Activated naive CD8-positive, alpha-beta T cell treated with anti-CD3 and anti-CD28 coated beads, Interleukin-2, amount 10 ng/mL, durations not matched to agents 7 days and 5 days (primary cell): ENCODE measurements around the gene FAM72A. TPM values are rescaled to one million over a fixed set of nuclear protein-coding genes. Genes with fewer than 3 reads are reported as not detected.
A peak's percentile ranks its signal among the peaks of the same experiment; 100 is the strongest.
"Not testable (repeated sequence)": the region's sequence is repeated elsewhere in the genome, so short reads cannot be mapped to it uniquely, and the experiment has no call there.

Source experiments
- ATAC-seq: fragments of 150-1000 bp; cut with Tn5 transposase; one replicate; pipeline ENCODE4 v1.10.0; 2021; ENCODE audit warnings: low read depth, moderate library complexity
- POLR2A ChIA-PET: fragments of 350-600 bp; sonication (Branson Sonifier 250); formaldehyde crosslinking; loops from one replicate; lab custom pipeline; 2021; ENCODE audit warnings: antibody characterized with exemption; lab: Charles Lee
- DNase-seq: peaks from one replicate; pipeline ENCODE4 v3.0.0; 2021
- H3K27ac Mint-ChIP-seq: one replicate; pipeline ENCODE4 v1.8.0; 2022; ENCODE audit warnings: mild to moderate bottlenecking, mixed read lengths
- H3K27me3 Mint-ChIP-seq: one replicate; pipeline ENCODE4 v1.8.0; 2022; ENCODE audit warnings: mild to moderate bottlenecking, moderate library complexity, mixed read lengths
- H3K36me3 Mint-ChIP-seq: one replicate; pipeline ENCODE4 v1.8.0; 2021; ENCODE audit warnings: mild to moderate bottlenecking, mixed read lengths
- H3K4me1 Mint-ChIP-seq: one replicate; pipeline ENCODE4 v1.8.0; 2021; ENCODE audit warnings: mixed read lengths
- H3K4me3 Mint-ChIP-seq: one replicate; pipeline ENCODE4 v1.8.0; 2022; ENCODE audit warnings: mild to moderate bottlenecking, moderate library complexity, mixed read lengths
- H3K9me3 Mint-ChIP-seq: one replicate; pipeline ENCODE4 v1.8.0; 2021; ENCODE audit warnings: mixed read lengths
- total RNA-seq, 2 experiments: library from RNA; stranded (reverse); gene quantifications; one replicate each; pipeline ENCODE4 v1.2.3, GENCODE V29; 2021

FAM72A gene
- total RNA-seq, 2 experiments from 2014 or later, result 21.3 to 22.1 TPM

DNA sequence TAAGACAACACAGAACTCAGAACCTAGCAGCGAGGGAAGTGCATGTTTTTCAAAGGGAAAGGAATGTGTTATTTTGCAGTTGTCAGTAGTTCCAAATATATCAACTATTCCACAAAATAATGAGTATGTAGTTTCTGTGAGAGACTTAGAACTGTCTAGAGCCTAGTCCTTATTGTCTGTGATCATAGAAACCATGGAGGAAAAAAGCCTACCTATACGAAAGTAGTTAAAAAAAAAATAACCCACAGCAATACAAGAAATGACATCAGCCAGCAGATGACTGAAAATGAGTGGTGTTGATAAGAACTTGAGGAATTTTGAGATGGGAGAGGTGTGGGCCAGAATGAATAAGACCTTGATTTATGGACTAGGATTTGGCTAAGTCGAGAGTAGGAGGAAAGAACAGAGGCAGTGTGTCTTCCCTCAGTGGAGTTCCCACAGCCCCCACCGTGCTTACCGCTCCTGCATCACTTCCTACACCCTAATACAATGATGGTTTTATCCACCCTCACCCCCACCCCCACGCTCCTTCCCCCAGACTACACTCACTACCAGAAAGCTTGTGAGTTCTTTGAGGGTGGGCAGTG, 21.6 kb upstream of the FAM72A start:
- ATAC-seq, H3K9me3 Mint-ChIP-seq, DNase-seq, H3K4me3 Mint-ChIP-seq, POLR2A ChIA-PET, H3K36me3 Mint-ChIP-seq, H3K27ac Mint-ChIP-seq, H3K27me3 Mint-ChIP-seq, H3K4me1 Mint-ChIP-seq: not testable (repeated sequence)

DNA sequence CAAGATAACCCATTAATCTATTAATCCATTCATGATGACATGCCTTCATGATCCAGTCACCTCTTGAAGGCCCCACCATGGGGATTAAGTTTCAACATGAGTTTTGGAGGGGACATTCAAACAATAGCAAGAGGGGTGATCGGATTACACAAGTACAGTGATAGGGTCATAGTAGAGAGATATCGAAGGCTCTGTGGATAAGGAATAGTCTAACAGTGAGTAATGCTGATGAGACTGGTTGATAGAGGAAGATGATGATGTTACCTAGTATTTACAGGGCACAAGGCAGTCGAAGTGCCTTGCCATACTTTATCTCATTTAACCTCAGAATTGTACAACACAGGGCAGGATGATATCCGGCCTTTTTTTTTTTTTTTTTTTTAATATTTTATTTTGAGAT, 18.9 kb upstream of the FAM72A start:
- DNase-seq, POLR2A ChIA-PET, H3K27ac Mint-ChIP-seq, H3K9me3 Mint-ChIP-seq, H3K4me3 Mint-ChIP-seq, ATAC-seq, H3K27me3 Mint-ChIP-seq, H3K36me3 Mint-ChIP-seq, H3K4me1 Mint-ChIP-seq: not testable (repeated sequence)

DNA sequence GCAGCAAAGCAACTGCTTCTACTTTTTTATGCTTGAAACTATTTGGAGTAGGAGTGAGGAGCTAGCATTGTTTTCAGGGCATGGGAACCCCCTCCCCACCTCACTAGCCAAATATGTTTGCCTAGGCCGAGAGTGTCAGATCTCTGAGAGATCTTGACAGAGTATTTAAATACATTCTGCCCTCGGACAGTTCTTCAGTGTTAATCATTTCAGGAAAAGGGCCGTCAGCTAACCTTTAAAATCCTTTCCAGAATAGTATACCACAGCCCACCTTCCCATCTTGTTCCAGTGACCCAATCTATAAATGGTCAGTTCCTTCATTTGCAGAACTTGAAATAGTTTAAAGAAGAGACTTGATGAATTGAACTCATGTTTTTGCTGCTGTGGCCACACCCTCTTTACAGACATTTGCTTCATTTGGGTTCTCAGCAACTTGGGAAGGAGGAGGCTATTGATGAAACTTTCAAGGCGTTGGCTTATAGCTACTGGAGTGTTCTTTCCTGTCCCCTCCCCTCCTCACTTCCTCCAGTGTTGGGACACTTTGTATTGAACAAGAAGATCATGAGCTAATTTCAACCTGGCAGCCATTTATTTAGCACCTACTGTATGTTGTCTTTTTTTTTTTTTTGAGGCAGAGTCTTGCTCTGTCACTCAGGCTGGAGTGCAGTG, 17.8 kb upstream of the FAM72A start:
- not testable (repeated sequence) for H3K9me3 Mint-ChIP-seq, H3K4me1 Mint-ChIP-seq

GRCh38 chr1:206219514-206220331, 17.1 kb upstream of the FAM72A start:
- H3K9me3 Mint-ChIP-seq, H3K4me1 Mint-ChIP-seq, H3K27ac Mint-ChIP-seq, H3K4me3 Mint-ChIP-seq, POLR2A ChIA-PET, H3K36me3 Mint-ChIP-seq, ATAC-seq, DNase-seq, H3K27me3 Mint-ChIP-seq: not testable (repeated sequence)

More for the DNA sequence above, 17.8 kb upstream of the FAM72A start:
- H3K27ac Mint-ChIP-seq, H3K27me3 Mint-ChIP-seq, H3K4me3 Mint-ChIP-seq, DNase-seq, ATAC-seq, H3K36me3 Mint-ChIP-seq, POLR2A ChIA-PET: not testable (repeated sequence)

- H3K4me1 Mint-ChIP-seq, H3K27me3 Mint-ChIP-seq, H3K9me3 Mint-ChIP-seq, ATAC-seq, H3K4me3 Mint-ChIP-seq, POLR2A ChIA-PET, H3K36me3 Mint-ChIP-seq, H3K27ac Mint-ChIP-seq, DNase-seq: not testable (repeated sequence)
These were observed 16.1 kb upstream of the FAM72A start for GRCh38 chr1:206218765-206219164.

GRCh38 chr1:206218285-206218684, 15.6 kb upstream of the FAM72A start:
- H3K4me1 Mint-ChIP-seq, H3K36me3 Mint-ChIP-seq, DNase-seq, H3K27ac Mint-ChIP-seq, H3K9me3 Mint-ChIP-seq, ATAC-seq, POLR2A ChIA-PET, H3K4me3 Mint-ChIP-seq, H3K27me3 Mint-ChIP-seq: not testable (repeated sequence)

DNA sequence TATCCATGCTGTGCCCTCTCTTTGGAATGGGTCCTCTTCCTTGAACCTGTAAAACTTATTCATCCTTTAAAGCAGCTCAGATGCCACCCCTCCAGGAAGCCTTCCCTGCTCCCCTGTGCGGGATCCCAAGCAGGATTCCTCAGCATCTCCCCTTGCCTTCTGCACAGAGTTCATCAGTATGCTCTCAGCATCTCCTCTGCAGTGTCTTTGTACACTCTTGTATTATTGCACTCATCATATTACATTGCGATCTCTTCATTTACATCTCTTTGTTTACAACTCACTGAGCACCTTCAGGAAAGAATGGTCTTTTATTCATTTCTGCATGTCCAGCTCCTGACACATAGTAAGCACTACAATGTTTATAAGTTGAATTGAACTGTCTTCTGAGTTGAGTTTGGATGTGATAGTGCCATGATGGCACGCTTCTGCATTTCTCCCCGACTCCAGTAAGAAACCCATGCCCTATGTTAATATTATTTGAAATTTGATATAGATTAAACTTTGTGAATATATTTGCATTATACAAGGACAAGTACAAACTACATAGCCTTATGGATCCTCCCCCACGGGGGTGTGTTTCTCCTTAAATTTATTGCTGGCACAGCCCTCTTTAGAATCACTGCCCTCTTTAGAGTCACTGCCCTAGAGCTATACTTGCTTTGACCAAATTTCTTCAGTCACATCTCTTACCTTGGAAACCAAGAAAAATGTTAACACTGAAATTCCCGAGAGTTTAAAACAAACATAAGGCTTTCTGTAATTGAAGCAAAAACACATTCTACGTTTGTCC, 13.2 kb upstream of the FAM72A start:
- POLR2A ChIA-PET, H3K4me3 Mint-ChIP-seq, H3K27me3 Mint-ChIP-seq, DNase-seq, ATAC-seq, H3K36me3 Mint-ChIP-seq, H3K27ac Mint-ChIP-seq, H3K4me1 Mint-ChIP-seq, H3K9me3 Mint-ChIP-seq: not testable (repeated sequence)

DNA sequence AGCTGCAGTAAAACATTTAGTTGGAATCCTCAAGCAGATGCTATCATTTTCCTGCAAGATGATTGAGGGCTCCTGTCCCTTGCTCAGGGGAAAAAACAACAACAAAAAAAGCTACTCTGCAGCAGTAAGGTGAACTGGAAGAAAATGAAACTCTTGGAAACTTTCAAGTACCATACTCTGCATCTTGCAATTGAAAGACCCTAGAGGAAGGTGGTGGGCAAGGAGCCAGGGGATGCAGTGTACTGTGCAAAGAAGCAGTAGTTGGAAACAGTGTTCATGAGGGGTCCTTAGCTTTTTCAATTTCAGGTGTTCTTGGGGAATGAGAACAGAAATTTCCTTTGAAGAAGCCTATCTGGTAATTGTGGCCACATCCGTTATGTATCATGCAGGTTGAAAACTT, 8.2 kb upstream of the FAM72A start:
- H3K27ac Mint-ChIP-seq, H3K9me3 Mint-ChIP-seq, H3K4me1 Mint-ChIP-seq, DNase-seq, POLR2A ChIA-PET, ATAC-seq, H3K27me3 Mint-ChIP-seq, H3K36me3 Mint-ChIP-seq, H3K4me3 Mint-ChIP-seq: not testable (repeated sequence)

DNA sequence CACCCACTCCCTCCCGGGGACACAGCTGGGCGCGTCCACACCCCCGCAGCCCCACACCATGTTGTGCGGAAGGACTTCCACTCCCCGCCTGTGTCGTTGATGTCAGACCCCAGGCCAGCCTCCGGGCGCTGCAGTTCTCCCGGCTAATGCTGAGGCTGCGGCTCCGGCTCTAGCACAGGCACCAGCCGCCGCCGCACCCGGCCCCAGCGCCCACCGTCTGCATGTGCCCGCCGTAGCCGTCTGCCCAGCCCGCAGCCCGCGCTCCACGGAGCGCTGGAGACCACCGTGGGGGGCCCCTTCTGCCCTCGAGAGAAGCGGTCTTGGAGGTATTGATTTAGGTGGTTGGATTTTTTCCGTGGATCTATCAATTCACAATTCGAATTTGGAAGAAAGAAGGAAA, 2.9 kb upstream of the FAM72A start:
- H3K4me1 Mint-ChIP-seq, H3K27ac Mint-ChIP-seq: not testable (repeated sequence)

DNA sequence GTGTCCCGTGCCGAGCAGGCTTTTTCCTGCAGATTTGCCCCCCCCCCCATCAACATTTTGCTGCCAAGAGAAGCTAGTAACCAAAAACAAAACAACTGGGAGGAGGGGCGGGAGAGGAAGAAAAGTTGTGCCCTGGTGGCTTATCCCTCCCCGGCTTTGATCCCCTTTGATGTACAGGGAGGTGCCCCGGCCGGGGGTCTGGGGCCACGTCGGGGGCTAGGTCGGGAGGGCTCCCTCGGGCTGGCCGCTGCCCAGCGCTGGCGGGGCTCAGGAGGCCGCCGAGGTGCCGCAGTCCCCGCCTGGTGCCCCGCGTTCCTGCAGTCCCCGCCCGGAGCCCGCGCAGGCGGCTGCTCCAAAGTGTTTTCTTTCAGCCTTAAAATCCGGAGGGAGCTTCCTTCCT, 2.2 kb upstream of the FAM72A start:
- H3K27me3 Mint-ChIP-seq, POLR2A ChIA-PET, H3K36me3 Mint-ChIP-seq, ATAC-seq, H3K4me1 Mint-ChIP-seq, H3K9me3 Mint-ChIP-seq: not testable (repeated sequence)
- peak overlapping the region; percentile 84 for H3K27ac Mint-ChIP-seq
- peak; percentile 45 for DNase-seq
- H3K4me3 Mint-ChIP-seq, result peak overlapping the region; percentile 93

More for the DNA sequence above, 2.9 kb upstream of the FAM72A start:
- H3K27me3 Mint-ChIP-seq, H3K36me3 Mint-ChIP-seq, ATAC-seq, POLR2A ChIA-PET, H3K4me3 Mint-ChIP-seq, H3K9me3 Mint-ChIP-seq: not testable (repeated sequence)
- DNase-seq, result peak; percentile 41

GRCh38 chr1:206204159-206204511, 1.5 kb upstream of the FAM72A start:
- POLR2A ChIA-PET, H3K27ac Mint-ChIP-seq, H3K4me1 Mint-ChIP-seq, ATAC-seq, H3K36me3 Mint-ChIP-seq, H3K9me3 Mint-ChIP-seq, H3K27me3 Mint-ChIP-seq: not testable (repeated sequence)
- DNase-seq, result peak; percentile 29
- peak overlapping the region; percentile 73 for H3K4me3 Mint-ChIP-seq

DNA sequence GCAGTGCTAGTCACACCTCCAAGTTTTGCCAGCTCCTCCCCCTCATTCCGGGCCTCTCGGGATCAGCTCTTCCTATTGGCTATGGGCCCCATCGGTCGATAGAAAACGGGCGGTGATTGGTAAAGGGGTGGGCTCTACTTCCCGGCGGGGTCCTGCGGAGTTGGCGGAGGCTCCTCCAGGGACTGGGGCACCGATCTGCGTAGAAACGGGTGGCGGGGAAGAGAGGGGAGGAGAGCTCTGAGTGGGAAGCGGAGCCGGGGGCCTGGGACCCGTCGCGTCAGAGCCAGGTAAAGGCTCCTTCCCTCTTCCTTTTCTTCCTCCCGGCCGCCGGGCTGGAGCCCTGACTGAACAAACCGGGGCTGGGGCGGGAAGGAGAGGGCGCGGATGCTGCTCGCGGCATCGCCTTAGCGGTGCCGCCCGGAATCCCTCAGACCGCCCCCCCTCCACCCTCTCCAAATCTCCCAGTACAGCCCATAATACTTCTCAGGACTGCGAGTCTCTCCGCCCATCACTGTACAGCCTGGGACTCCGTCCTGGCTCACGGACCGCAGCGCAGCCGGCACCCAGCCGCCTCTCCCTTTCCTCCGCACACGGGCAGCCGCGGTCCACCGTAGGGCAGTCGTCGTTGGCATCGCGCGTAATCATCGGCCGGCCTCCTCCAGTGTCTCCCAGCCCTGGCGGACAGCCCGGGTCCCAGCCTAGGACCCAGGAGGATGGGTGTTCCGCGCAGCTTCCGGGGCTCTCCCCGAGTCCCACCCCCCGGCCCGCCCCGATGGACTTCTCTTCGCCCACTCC, 922 bp upstream of the FAM72A start, which contains the start of gene SRGAP2:
SRGAP2 (plus strand) TSS at position 178 of the 795 bp plus-strand sequence. CDS start 2,430 bp downstream, outside the sequence.
- H3K4me3 Mint-ChIP-seq, result peak within 1 kb of the TSS; percentile 93
- ATAC-seq (peak; percentile 66), DNase-seq (peak; percentile 76)
- H3K9me3 Mint-ChIP-seq, H3K36me3 Mint-ChIP-seq, POLR2A ChIA-PET, H3K4me1 Mint-ChIP-seq, H3K27me3 Mint-ChIP-seq: not testable (repeated sequence)
- peak within 1 kb of the TSS; percentile 82 for H3K27ac Mint-ChIP-seq
